GM23338 (cell line): Measurements from ENCODE around the gene TSC22D1.

ENCODE experiments used
- CREB1 ChIP-seq: fragments of 250-450 bp; sonication (Bioruptor Pico); IDR thresholded peaks from 2 replicates; pipeline ENCODE4 v1.5.0; 2020; ENCODE audit warnings: low read depth, mild to moderate bottlenecking, moderate library complexity
- EZH2 ChIP-seq: fragments of 200-600 bp; sonication (generic); IDR thresholded peaks from one replicate; pipeline ENCODE4 v1.8.0; 2017; ENCODE audit warnings: antibody characterized with exemption, mild to moderate bottlenecking, low read depth; ENCODE audit not compliant: unreplicated experiment
- EZH2phosphoT487 ChIP-seq: fragments of 200-600 bp; sonication (generic); IDR thresholded peaks from one replicate; pipeline ENCODE4 v1.8.1; 2018; ENCODE audit warnings: antibody characterized with exemption; ENCODE audit not compliant: unreplicated experiment
- POLR2AphosphoS5 ChIP-seq: IDR thresholded peaks from 2 replicates; pipeline ENCODE4 v1.6.1; 2016; ENCODE audit warnings: antibody characterized with exemption, low read depth
- ZNF331 ChIP-seq: fragments of 250-450 bp; sonication (Bioruptor Pico); IDR thresholded peaks from 2 replicates; pipeline ENCODE4 v1.5.0; 2020; ENCODE audit warnings: low read depth, mild to moderate bottlenecking, moderate library complexity
- TF ChIP-seq, protein P1 (sequence below), 2 experiments: fragments of 200-600 bp in 1 of 2; sonication (generic) in 1 of 2; conservative IDR thresholded peaks; 2 replicates each; pipeline versions ENCODE4 v1.5.1 to v1.6.1; 2016 to 2017; ENCODE audit warnings: antibody characterized with exemption in 2 of 2, low read depth in 2 of 2, mild to moderate bottlenecking in 2 of 2, moderate library complexity in 1 of 2
- TF ChIP-seq, protein P2 (sequence below): fragments of 250-450 bp; sonication (Bioruptor Pico); IDR thresholded peaks from 2 replicates; pipeline ENCODE4 v1.5.0; 2020; ENCODE audit warnings: mild to moderate bottlenecking, moderate library complexity
- TF ChIP-seq, protein P3 (sequence below): IDR thresholded peaks from one replicate; pipeline ENCODE4 v1.6.1; 2018; ENCODE audit warnings: antibody characterized with exemption; ENCODE audit not compliant: unreplicated experiment

- TF ChIP-seq EZH2, result no peak
- TF ChIP-seq, protein P1, sequence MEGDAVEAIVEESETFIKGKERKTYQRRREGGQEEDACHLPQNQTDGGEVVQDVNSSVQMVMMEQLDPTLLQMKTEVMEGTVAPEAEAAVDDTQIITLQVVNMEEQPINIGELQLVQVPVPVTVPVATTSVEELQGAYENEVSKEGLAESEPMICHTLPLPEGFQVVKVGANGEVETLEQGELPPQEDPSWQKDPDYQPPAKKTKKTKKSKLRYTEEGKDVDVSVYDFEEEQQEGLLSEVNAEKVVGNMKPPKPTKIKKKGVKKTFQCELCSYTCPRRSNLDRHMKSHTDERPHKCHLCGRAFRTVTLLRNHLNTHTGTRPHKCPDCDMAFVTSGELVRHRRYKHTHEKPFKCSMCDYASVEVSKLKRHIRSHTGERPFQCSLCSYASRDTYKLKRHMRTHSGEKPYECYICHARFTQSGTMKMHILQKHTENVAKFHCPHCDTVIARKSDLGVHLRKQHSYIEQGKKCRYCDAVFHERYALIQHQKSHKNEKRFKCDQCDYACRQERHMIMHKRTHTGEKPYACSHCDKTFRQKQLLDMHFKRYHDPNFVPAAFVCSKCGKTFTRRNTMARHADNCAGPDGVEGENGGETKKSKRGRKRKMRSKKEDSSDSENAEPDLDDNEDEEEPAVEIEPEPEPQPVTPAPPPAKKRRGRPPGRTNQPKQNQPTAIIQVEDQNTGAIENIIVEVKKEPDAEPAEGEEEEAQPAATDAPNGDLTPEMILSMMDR (conservative IDR thresholded peaks at IDR 0.05; ENCODE audit: low read depth in 2 of 2), result peak in 1 of 2 experiments; percentile 24; a peak in 2 of 4 replicates
- TF ChIP-seq, protein P2, sequence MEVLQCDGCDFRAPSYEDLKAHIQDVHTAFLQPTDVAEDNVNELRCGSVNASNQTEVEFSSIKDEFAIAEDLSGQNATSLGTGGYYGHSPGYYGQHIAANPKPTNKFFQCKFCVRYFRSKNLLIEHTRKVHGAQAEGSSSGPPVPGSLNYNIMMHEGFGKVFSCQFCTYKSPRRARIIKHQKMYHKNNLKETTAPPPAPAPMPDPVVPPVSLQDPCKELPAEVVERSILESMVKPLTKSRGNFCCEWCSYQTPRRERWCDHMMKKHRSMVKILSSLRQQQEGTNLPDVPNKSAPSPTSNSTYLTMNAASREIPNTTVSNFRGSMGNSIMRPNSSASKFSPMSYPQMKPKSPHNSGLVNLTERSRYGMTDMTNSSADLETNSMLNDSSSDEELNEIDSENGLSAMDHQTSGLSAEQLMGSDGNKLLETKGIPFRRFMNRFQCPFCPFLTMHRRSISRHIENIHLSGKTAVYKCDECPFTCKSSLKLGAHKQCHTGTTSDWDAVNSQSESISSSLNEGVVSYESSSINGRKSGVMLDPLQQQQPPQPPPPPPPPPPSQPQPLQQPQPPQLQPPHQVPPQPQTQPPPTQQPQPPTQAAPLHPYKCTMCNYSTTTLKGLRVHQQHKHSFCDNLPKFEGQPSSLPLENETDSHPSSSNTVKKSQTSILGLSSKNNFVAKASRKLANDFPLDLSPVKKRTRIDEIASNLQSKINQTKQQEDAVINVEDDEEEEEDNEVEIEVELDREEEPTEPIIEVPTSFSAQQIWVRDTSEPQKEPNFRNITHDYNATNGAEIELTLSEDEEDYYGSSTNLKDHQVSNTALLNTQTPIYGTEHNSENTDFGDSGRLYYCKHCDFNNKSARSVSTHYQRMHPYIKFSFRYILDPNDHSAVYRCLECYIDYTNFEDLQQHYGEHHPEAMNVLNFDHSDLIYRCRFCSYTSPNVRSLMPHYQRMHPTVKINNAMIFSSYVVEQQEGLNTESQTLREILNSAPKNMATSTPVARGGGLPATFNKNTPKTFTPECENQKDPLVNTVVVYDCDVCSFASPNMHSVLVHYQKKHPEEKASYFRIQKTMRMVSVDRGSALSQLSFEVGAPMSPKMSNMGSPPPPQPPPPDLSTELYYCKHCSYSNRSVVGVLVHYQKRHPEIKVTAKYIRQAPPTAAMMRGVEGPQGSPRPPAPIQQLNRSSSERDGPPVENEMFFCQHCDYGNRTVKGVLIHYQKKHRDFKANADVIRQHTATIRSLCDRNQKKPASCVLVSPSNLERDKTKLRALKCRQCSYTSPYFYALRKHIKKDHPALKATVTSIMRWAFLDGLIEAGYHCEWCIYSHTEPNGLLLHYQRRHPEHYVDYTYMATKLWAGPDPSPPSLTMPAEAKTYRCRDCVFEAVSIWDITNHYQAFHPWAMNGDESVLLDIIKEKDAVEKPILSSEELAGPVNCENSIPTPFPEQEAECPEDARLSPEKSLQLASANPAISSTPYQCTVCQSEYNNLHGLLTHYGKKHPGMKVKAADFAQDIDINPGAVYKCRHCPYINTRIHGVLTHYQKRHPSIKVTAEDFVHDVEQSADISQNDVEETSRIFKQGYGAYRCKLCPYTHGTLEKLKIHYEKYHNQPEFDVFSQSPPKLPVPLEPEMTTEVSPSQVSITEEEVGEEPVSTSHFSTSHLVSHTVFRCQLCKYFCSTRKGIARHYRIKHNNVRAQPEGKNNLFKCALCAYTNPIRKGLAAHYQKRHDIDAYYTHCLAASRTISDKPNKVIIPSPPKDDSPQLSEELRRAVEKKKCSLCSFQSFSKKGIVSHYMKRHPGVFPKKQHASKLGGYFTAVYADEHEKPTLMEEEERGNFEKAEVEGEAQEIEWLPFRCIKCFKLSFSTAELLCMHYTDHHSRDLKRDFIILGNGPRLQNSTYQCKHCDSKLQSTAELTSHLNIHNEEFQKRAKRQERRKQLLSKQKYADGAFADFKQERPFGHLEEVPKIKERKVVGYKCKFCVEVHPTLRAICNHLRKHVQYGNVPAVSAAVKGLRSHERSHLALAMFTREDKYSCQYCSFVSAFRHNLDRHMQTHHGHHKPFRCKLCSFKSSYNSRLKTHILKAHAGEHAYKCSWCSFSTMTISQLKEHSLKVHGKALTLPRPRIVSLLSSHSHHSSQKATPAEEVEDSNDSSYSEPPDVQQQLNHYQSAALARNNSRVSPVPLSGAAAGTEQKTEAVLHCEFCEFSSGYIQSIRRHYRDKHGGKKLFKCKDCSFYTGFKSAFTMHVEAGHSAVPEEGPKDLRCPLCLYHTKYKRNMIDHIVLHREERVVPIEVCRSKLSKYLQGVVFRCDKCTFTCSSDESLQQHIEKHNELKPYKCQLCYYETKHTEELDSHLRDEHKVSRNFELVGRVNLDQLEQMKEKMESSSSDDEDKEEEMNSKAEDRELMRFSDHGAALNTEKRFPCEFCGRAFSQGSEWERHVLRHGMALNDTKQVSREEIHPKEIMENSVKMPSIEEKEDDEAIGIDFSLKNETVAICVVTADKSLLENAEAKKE (CRISPR knock-in tag), result no peak
- TF ChIP-seq CREB1 (CRISPR knock-in tag), result no peak
- no peak for TF ChIP-seq POLR2AphosphoS5
- TF ChIP-seq, protein P3, sequence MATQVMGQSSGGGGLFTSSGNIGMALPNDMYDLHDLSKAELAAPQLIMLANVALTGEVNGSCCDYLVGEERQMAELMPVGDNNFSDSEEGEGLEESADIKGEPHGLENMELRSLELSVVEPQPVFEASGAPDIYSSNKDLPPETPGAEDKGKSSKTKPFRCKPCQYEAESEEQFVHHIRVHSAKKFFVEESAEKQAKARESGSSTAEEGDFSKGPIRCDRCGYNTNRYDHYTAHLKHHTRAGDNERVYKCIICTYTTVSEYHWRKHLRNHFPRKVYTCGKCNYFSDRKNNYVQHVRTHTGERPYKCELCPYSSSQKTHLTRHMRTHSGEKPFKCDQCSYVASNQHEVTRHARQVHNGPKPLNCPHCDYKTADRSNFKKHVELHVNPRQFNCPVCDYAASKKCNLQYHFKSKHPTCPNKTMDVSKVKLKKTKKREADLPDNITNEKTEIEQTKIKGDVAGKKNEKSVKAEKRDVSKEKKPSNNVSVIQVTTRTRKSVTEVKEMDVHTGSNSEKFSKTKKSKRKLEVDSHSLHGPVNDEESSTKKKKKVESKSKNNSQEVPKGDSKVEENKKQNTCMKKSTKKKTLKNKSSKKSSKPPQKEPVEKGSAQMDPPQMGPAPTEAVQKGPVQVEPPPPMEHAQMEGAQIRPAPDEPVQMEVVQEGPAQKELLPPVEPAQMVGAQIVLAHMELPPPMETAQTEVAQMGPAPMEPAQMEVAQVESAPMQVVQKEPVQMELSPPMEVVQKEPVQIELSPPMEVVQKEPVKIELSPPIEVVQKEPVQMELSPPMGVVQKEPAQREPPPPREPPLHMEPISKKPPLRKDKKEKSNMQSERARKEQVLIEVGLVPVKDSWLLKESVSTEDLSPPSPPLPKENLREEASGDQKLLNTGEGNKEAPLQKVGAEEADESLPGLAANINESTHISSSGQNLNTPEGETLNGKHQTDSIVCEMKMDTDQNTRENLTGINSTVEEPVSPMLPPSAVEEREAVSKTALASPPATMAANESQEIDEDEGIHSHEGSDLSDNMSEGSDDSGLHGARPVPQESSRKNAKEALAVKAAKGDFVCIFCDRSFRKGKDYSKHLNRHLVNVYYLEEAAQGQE, result no peak
- TF ChIP-seq EZH2phosphoT487, result no peak
- no peak for TF ChIP-seq ZNF331
Observed at GRCh38 chr13:44410328-44410859, 165.7 kb downstream of the TSC22D1 start.
